GM12878 (cell line): Measurements from ENCODE around the gene SRP54.

Experiments
- FOXK2 ChIP-seq: fragments of 450-650 bp; IDR thresholded peaks from 2 replicates; pipeline ENCODE4 v1.6.1; 2017; ENCODE audit warnings: mild to moderate bottlenecking, moderate library complexity
- NFYA ChIP-seq: IDR thresholded peaks from 2 replicates; pipeline ENCODE4 v1.6.1; 2011; ENCODE audit warnings: low read depth, mild to moderate bottlenecking, low read length, improper control_type of control experiment, borderline replicate concordance
- POLR2A ChIP-seq: IDR thresholded peaks from 2 replicates; pipeline ENCODE4 v1.6.1; 2011; ENCODE audit warnings: low read depth, mild to moderate bottlenecking, low read length
- SREBF2 ChIP-seq: IDR thresholded peaks from 2 replicates; pipeline ENCODE4 v1.6.1; 2012; ENCODE audit warnings: mild to moderate bottlenecking, low read length

- no peak for TF ChIP-seq POLR2A
- TF ChIP-seq FOXK2: no peak
- no peak for TF ChIP-seq SREBF2
- TF ChIP-seq NFYA: no peak
Measured at GRCh38 chr14:34999500-34999899, 16.7 kb downstream of the SRP54 start.
